NOMO-1 (cell line): ENCODE results near the gene NUP35.

ENCODE experiments used
- DNase-seq, 2 experiments: peaks; one replicate each; lab custom pipeline; 2025; ENCODE audit not compliant: unreplicated experiment in 2 of 2; lab: John Stamatoyannopoulos, UW

The NUP35 gene

GRCh38 chr2:183204397-183204796 lies 80.2 kb downstream of the NUP35 start:
- no peak for DNase-seq

- DNase-seq, result no peak
Measured at GRCh38 chr2:183207110-183207509, 82.9 kb downstream of the NUP35 start.

GRCh38 chr2:183209395-183210028 lies 85.3 kb downstream of the NUP35 start:
- no peak for DNase-seq
